GM21717 (cell line): ENCODE results near the gene AUH.

ENCODE experiments used
- ATAC-seq: cut with Tn5 transposase; IDR thresholded peaks from one replicate; pipeline ENCODE4 v1.9.1; 2021; ENCODE audit warnings: mild to moderate bottlenecking, moderate library complexity; ENCODE audit not compliant: unreplicated experiment

Gene AUH

DNA sequence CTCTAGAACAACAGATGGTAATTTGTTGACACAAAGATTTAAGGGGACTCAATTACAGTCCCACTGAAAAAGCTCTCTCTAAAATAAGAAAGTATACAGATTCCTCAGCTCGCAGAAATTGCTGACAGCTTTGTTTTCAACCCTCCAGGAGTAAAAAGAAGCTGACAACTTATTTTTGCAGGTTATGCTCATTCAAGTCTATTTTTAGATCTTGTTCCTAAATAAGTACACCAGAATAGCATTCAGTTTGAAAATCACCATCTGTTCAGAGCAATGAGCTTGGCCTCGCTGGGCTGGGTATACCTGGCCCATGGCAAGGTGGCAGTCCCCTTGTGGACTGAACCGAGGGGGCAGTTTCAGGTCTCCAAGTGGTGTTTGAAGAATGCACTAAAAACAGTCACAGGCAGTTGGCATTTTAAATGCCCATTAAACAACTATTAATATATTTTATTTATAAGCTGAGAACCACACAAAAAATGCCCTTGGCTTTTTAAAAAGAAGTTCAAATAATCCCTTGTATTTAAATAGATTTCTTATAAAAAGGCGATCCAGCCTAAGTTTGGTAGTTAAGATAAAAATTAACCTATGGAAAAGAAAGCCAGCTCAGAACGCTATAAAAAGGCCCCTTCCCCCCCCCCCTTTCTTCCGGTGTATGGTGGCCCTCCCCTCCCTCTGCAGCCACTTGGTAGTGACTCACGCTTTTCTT lies 169.2 kb downstream of the AUH start:
- ATAC-seq, result no peak

DNA sequence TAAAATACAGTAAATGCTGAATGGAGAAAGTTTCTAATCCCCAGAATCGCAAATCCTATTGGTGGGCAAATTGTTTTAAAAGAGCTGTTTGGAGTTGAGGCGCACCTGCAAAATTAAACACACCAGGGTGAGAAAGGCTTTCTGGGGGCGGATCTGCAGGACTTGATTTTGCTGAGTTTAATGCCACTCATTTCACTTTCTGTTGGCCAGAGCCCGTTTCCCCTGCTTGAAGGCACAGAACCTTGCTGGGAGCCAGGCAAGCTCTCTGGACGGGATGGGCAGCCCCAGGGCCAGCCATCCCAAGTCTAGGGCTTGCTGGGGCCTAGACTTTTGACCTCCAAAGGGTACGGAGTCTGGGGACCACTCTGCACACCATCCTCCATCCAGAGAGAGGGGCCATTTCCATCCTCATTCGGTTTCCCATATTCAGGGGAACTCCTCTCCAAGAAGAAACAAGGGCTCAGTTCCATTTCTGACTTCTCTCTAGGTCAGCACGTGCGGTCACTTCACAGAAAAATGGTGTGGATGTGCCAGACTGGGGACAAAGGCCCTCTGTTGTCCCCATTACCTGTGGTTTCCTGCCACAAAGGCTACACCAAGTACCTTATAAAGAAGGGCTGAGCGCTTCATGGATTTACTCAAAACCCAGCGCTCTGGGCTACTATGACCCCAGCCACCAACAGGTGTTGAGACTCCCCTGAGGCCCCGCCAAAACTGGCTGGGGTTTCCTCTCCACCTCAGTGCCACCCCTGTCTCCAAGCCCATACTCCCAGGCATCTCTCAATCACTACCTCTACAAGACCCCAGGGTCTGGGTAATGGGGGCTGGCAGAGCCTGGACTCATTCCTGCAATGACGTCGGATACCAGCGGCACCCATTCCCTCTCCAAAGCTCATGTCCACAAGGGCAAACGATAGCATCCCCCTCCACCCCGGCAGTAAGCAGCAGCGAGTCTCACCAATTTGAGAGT lies 170.0 kb downstream of the AUH start:
- ATAC-seq, result no peak

DNA sequence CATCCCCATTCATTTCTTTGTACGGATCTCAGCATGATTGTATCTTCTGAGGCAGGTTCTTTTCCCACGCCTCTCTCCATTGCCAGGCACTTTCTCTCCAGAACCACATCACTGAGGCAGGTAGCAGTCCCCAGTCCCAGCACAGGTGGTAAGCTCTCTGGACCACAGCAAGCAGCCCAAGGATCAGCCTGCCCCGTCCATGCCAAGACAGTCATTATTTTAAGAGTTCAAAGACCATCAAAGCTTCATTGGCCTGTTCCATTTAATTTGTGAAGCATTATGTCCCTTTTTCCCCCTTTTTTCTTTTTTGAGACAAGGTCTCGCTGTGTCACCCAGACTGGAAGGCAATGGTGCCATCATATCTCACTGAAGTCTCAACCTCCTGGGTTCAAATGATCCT lies 171.7 kb downstream of the AUH start:
- no peak for ATAC-seq

DNA sequence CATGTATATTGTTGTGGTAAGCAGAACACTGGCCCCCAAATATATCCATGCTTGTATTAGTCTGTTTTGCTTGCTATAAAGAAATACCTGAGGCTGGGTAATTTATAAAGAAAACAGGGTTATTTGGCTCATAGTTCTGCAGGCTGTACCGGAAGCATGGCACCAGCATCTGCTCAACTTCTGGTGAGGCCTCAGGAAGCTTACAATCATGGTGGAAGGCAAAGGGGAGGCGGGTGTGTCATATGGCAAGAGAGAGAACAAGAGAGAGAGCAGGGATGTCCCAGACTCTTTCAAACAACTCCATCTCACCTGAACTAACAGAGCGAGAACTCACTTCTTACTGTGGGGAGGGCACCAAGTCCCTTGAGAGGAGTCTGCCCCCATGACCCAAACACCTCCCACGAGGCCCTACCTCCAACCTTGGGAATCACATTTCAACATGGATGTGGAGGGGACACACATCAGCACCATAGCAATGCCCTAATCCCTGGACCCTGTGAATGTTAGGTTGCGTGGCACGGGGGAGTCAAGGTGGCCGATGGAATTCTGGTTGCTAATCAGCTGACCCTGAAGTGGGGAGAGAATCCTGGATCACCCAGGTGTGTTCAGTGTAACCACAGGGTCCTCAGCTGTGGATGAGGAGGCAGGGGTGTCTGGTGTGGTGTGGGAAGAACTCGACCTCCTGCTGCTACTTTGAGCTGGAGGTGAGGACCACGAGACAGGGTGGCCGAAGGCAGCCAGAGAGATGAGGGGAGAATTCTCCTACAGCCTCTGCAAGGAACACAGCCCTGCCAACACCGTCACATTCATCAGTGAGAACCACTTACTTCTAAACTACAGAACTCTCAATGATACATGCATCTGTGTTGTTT lies 172.8 kb downstream of the AUH start:
- ATAC-seq, result no peak

DNA sequence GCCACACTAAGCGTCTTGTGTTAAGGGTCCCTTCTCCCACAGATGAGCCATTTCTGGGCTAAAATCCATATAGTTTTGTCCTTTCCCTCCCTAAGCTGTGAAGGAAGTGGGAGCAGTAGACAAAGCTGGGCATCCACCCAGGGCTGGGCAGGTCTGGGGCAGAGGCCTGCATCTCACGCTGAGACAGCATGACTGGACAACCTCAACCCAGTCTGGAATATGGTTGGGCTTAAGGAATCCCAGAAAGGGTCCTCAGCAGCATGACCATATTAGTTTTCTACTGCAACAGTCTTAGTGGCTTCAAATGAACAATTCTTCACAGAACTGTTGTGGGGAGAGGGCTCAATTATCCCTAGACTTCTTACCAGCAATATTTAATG lies 173.8 kb downstream of the AUH start:
- no peak for ATAC-seq

DNA sequence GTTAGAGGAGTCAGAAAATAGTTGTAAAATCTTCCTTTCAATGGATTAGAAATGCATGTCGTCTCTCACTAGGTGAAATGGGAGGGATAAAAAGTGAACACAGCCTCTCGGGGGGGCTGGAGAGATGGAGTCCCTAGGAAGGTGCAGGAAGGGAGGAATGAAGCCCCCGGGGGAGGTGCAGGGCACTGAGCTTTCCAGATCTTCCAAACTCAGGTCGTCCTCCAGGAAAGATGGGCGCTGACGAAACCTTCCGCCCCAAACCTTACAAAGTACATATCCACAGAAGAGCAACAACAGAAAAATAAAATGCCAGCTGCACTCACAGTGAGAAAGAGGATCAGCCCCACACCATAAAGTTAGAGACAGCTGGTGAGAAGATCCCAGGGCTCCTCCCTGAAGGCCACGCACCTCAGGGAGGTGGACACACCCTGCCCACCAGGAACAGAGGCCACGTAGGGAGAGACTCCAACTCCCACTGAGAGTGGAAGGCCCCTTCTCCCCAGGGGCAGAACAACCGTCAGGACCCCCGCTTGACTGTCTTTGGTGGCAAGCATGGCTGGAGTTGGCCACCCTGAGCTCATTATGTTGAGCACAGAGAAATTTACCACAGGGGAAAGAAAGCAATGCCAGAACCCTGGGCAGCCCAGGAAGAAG lies 174.3 kb downstream of the AUH start:
- ATAC-seq, result no peak

DNA sequence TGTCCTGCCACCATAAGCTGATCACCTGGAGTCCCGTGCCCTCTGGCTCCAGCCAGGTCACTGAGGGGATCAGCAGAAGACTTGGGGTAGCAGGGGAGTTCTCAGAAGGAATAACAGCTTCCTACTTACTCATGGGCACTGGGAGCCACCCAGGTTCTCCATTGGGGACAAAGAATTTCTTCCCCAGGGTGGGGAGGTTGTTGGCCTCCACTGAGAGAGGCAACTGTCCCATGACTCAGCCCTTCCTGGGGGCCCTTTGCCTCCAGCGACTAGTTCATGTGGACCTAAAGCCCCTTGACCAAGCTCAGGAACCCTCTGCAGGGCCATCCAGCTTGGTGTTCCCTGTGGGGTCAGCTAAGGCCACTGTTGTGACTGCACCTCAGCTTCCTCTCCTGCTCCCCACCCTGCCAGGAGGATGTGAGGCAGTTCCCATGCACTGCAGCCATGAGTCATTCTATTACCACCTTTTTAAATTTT lies 175.0 kb downstream of the AUH start:
- no peak for ATAC-seq

DNA sequence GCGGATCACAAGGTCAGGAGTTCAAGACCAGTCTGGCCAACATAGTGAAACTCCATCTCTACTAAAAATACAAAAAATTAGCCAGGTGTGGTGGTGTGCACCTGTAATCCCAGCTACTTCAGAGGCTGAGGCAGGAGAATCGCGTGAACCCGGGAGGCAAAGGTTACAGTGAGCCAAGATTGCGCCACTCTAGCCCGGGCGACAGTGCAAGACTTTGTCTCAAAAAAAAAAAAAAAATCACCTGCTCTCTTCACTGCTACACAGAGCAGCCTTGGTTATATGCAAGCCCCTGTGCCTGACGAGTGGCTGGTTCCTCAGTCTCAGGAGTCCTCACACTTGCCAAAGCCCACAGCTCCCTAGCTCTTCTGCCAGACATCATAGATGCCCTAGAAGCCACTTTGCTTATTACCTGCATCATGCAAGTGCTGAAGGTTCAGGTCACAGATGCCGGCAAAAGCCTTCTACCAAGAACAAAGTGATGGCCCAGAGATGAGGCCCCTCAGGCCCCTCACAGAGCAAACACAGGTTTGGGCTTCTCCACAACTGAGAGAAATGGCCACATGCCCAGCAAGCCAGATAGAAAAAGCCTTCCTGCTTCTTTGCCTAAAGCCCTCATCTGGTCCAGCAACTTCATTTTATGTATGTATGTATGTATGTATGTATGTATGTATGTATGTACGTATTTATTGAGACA lies 176.4 kb downstream of the AUH start:
- no peak for ATAC-seq

DNA sequence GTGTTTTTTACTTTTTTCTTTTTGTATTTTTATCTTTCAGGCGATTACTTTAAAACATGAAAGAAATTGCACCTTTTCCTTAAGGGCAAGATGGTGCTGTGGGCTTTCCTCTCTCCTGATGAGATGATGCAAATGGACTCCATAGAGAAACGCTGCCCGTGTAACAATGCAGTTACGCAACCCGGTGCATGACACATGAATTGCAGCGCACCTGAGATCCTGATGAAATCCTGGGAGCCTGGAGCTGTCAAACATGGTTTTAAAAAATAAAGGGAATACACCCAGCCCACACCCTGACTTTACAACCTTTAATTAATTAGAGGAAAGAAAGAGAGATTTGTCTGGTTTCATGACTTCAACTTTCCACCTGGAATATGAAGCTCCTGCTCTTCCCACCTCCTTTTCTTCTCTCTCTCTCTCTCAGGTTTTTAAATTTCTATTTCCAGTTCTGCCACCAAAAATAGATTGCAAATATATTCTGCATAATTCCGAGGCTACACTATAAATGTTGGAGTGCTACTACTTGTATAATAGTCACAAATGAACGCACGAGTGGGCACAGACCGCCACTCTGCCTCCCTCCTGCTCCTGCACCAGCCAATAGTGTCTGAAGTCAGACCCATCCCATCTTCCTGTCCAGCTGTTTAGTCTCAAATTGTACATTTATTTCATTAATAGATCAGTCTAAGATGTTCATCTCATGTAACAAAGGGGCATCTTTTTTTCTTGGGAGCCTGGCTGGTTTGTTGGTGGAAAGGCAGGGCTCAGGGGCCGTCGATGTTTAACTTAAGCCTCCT lies 179.1 kb downstream of the AUH start:
- ATAC-seq, result no peak

DNA sequence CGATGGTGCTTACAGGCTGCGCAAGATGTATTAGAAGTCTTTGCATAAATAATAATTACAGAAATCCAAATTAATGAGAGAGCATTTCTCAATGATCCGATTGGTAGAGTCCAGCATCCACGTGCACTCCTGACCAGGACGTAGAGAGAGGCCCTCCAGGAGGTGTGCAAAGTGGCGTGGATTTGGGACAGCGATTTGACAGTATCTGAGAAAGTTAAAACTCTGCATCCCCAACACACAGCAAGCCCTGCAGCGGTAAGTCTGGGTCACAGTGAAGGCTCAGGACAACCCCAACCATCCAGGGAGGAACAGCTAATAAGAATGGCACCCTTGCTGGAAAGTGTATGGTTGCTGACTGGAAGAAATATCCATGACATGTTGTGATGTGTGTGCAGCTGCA lies 180.2 kb downstream of the AUH start:
- ATAC-seq, result no peak

DNA sequence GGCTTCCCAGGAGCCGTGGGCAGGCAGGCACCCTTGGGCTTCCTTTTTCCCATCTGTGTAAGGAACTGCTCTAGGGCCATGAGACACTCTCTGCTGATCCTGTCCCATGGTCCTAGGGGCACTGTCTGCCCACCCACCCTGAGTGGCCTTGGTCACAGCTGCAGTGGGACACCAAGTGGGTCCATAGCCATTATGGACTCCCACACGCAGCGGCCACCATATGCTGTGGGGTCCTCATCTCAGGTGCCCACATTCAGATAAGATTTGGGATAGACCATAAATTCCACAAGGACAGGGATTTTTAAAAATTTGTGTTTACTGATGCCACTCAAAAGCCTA lies 180.8 kb downstream of the AUH start:
- no peak for ATAC-seq

DNA sequence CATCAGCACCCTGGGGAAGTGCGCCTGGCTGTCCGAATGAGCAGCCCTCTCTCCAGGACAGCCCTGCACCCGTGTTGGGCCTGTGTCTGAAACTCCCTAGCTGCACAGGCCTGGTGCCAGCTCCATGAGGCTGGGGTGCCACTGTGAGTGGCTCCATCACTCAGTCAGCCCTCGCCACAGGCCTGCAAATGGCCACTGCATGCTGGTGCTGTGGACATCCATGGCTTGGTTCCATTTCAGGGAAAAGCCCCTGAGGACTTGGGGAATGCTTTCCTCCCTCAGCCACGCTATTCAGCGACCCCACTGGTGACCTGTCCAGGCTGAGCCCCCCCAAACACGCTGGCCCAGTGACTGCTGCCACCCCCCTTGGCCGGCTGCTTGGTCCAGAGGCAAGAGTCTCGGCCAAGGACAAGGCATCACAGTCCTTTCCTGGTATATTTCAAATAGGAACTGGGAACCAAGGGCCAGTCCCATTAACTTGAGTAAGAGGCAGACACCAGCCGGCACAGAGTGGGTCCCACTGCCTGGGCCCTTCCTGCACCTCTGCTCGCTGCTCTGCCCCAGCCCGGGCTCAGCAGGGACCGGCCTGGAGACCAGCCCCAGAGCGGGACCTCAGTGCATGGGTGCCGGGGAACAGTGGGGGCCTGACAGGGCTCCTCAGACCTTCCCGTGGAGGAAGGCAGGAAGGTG lies 181.3 kb downstream of the AUH start:
- ATAC-seq, result no peak

DNA sequence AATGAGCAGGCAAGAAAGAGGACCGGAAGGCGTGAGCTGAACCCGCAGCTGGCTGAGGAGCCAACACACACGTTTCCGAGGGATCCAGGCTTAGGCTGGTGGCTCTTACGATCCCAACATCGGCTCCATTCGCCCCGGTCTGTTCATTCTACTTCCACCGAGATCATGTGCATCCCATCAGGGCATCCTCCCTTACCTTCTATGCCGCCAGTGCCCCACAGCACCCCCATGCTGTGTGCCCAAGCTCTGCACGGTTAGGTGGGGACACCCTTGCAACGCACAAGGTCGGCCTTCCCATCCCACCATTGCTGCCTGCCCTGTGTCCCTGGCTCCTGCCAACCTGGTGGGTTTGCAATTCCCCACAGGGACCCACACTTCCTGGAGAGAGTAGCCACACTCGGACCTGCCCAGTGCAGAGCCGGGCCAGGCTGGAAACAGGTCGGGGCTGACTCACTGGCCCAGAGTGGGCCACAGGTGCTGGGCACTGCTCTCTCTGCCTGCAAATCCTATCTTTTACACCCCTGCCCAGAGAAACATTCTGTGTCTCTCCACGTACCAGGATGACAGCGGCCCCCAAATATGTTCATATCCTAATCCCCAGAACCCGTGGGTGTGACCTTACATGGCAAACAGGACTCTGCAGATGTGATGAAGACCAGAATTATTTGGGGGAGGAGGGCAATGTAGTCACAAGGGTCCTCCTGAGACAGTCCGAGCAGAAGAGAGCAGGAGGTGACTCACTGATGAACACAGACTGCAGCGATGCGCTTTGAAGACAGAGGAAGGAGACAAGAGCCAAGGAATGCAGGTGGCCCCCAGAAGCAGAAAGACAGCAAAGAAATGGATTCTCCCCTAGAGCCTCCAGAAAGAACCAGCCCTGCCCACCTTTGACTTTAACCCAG lies 182.2 kb downstream of the AUH start:
- no peak for ATAC-seq

DNA sequence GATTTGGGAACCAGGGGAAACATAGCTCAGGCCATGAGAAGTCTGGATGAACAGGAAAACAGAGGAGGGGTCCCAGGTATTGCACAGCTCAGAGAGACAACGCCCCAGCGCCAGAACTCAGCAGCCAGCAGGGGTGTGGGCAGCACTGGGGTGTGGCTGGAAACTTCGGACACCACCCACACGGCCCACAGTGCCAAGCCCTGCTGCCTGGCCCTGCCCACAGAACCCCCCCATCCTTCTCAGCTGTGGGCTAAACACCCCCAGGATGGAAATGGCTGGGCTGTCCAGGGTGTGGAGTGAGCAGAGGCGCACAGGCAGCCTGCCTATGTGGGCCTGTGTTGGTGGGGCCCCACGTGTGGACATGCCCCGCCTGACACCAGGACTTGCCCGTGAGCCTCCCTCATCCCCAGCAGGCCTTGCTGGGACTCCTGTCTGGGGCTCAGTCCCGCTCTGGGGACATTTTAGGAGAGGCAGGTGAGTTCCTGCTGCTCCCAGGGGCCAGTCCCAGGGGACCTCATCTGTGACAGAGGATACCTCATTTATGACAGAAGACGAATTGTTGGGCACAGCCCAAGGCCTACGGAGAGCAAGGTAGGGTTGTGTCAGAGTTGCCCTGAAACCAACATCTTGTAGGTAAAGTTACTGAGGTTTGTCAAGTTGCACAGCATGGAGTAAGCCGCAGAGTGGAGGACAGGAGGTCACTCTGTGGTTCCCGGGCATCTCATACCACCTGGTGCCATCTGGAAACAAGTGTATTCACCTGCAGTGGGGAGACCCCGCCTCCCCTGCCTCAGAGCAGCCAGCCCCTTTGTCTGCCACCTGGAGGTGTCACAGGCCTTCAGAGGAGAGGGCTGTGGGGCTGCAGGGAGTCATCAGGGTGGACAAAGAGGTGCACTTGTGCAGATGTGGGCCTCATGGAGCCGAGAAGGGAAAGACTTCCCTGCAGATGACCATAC lies 183.2 kb downstream of the AUH start:
- no peak for ATAC-seq

DNA sequence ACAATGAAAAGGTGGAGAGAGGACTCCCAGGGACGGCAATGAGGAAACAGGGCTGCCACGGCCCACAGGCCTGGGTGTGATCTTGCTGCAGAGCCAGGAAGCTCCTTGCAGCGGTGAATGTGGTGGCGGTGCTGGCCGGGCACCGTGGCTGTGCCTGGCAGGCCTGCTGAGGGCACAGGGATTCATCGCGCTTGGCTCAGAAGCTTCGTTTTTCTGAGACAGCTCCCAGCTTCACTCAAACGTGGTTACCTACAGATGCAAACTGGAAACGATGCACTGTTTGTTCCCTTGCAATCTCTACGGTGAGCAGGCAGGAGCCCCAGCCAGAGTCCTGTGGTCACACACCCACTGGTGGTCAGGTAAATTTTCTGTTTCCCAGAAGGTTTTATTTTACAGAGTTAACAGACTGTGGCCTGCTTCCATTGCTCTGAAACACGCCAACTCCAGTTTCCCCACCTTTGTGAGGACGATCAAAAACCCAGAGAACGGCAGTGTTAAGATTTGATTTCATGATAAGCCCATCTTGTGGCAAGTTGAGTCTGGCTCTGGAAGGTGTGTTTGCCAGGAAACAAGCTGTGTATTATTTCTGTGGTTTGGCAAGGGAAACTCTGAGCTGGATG lies 183.9 kb downstream of the AUH start:
- ATAC-seq, result no peak

DNA sequence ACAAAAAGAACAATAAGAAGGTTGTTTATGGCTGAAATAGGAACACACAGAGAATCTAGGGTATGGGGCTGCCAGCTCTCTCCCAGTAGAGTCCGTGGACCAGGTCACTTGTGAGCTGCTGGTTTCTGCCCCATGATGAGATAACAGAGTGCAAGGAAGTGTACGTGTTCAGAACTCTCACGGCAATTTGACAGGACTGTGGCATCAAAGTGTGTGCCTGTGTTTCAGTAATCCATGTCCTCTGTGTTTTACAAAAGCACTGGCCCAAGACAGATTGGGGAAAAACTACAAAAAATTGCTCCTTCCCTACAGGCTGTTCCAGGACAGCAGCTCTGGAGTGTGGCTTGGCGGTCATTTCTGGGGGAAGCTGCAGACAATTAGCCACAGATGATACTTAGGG lies 184.6 kb downstream of the AUH start:
- no peak for ATAC-seq
